Measurements from ENCODE around the gene FLNB.
"Not testable (repeated sequence)": the region's sequence is repeated elsewhere in the genome, so short reads cannot be mapped to it uniquely, and the experiment has no call there.

The FLNB gene

GRCh38 chr3:58183221-58183620 lies 175.0 kb downstream of the FLNB start:
- Histone ChIP-seq H3K27ac (no peak overlapping the region), H3K4me3 (no peak overlapping the region)

GRCh38 chr3:58183891-58184290 lies 175.7 kb downstream of the FLNB start:
- Histone ChIP-seq H3K27ac (no peak overlapping the region), H3K4me3 (no peak overlapping the region)

- Histone ChIP-seq H3K27ac (no peak overlapping the region), H3K4me3 (no peak overlapping the region)
Measured at GRCh38 chr3:58184309-58184981, 176.2 kb downstream of the FLNB start.

GRCh38 chr3:58184982-58185360 lies 176.7 kb downstream of the FLNB start:
- H3K27ac ChIP-seq = no peak overlapping the region

GRCh38 chr3:58188173-58188564 lies 179.9 kb downstream of the FLNB start:
- H3K27ac ChIP-seq = no peak overlapping the region
- no peak overlapping the region for H3K4me3 ChIP-seq

More at GRCh38 chr3:58184982-58185360, 176.7 kb downstream of the FLNB start:
- H3K4me3 ChIP-seq = no peak overlapping the region

- H3K4me3 ChIP-seq = no peak overlapping the region
- H3K27ac ChIP-seq = peak overlapping the region in 2 of 21 experiments; percentile 4
Measured at GRCh38 chr3:58188921-58189451, 180.8 kb downstream of the FLNB start.

- Histone ChIP-seq H3K27ac (peak overlapping the region in 1 of 21 experiments; percentile 37), H3K4me3 (no peak overlapping the region)
Measured at GRCh38 chr3:58189691-58190090, 181.5 kb downstream of the FLNB start.

GRCh38 chr3:58190291-58190690 lies 182.1 kb downstream of the FLNB start:
- Histone ChIP-seq H3K4me3 (no peak overlapping the region), H3K27ac (no peak overlapping the region)

GRCh38 chr3:58190882-58191281 lies 182.7 kb downstream of the FLNB start:
- Histone ChIP-seq H3K4me3 (no peak overlapping the region), H3K27ac (no peak overlapping the region)

GRCh38 chr3:58191361-58191991 lies 183.3 kb downstream of the FLNB start:
- H3K27ac ChIP-seq = no peak overlapping the region
- H3K4me3 ChIP-seq = no peak overlapping the region

- H3K4me3 ChIP-seq = no peak overlapping the region
- no peak overlapping the region for H3K27ac ChIP-seq
Measured at GRCh38 chr3:58192069-58192468, 183.8 kb downstream of the FLNB start.

GRCh38 chr3:58193682-58194407 lies 185.6 kb downstream of the FLNB start:
- no peak overlapping the region for H3K4me3 ChIP-seq
- no peak overlapping the region for H3K27ac ChIP-seq

- Histone ChIP-seq H3K27ac (peak overlapping the region in 2 of 21 experiments; percentile 65 to 70), H3K4me3 (no peak overlapping the region)
Measured at GRCh38 chr3:58197588-58197987, 189.4 kb downstream of the FLNB start.

- no peak overlapping the region for H3K4me3 ChIP-seq
- peak overlapping the region in 9 of 21 experiments; percentile 0 to 70 (median 47) for H3K27ac ChIP-seq
Measured at GRCh38 chr3:58198362-58198761, 190.1 kb downstream of the FLNB start.

- Histone ChIP-seq H3K4me3 (no peak overlapping the region), H3K27ac (peak overlapping the region in 5 of 21 experiments; percentile 0 to 70 (median 55))
Measured at GRCh38 chr3:58198804-58199203, 190.6 kb downstream of the FLNB start.

- Histone ChIP-seq H3K27ac (peak overlapping the region in 6 of 21 experiments; percentile 5 to 70 (median 36)), H3K4me3 (no peak overlapping the region)
Measured at GRCh38 chr3:58200121-58200709, 192.0 kb downstream of the FLNB start.

GRCh38 chr3:58200846-58201355 lies 192.7 kb downstream of the FLNB start:
- peak overlapping the region in 6 of 21 experiments; percentile 5 to 65 (median 24) for H3K27ac ChIP-seq
- no peak overlapping the region for H3K4me3 ChIP-seq

GRCh38 chr3:58201451-58201850 lies 193.2 kb downstream of the FLNB start:
- peak overlapping the region in 2 of 21 experiments; percentile 12 to 23 for H3K27ac ChIP-seq
- H3K4me3 ChIP-seq = not testable (repeated sequence)

GRCh38 chr3:58202917-58203360 lies 194.7 kb downstream of the FLNB start:
- H3K27ac ChIP-seq = peak overlapping the region in 1 of 21 experiments; percentile 38
- no peak overlapping the region for H3K4me3 ChIP-seq

GRCh38 chr3:58203541-58203940 lies 195.3 kb downstream of the FLNB start:
- Histone ChIP-seq H3K27ac (no peak overlapping the region), H3K4me3 (no peak overlapping the region)

Data from skin epidermis (tissue), 12 donors.